GM12875 (cell line): ENCODE results near the gene HEXD.

Source experiments
- H3K4me3 ChIP-seq: one replicate; pipeline ENCODE4 v1.5.1; 2011; ENCODE audit warnings: low read depth, low read length, control low read depth
- CTCF ChIP-seq: IDR thresholded peaks from 2 replicates; pipeline ENCODE4 v1.5.1; 2011; ENCODE audit warnings: low read depth, mild to moderate bottlenecking, control low read depth, inconsistent platforms, low read length, moderate library complexity, borderline replicate concordance; ENCODE audit not compliant: insufficient read depth

The HEXD gene

GRCh38 chr17:82444941-82445521 lies 26.9 kb downstream of the HEXD start:
- no peak overlapping the region for H3K4me3 ChIP-seq
- no peak for TF ChIP-seq CTCF

DNA sequence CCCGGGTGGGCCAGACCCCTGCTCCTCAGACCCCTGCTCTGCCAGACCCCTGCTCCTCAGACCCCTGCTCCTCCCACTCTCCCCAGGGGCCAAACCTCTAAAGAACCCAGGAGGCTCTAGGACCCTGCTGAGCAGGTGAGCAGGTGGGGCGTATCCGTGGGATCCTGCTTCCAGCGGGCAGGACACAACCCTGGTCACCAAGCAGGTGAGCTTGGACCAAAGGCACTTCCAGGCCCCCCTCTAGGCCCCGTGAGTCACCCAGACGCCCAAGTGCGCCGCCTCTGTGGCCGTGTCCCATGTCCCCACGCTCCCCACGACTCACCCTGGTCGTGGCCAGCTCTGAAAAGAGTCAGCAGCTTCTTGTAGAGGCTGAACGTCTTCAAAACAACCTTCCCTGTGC lies 27.4 kb downstream of the HEXD start:
- H3K4me3 ChIP-seq = no peak overlapping the region
- TF ChIP-seq CTCF = no peak

DNA sequence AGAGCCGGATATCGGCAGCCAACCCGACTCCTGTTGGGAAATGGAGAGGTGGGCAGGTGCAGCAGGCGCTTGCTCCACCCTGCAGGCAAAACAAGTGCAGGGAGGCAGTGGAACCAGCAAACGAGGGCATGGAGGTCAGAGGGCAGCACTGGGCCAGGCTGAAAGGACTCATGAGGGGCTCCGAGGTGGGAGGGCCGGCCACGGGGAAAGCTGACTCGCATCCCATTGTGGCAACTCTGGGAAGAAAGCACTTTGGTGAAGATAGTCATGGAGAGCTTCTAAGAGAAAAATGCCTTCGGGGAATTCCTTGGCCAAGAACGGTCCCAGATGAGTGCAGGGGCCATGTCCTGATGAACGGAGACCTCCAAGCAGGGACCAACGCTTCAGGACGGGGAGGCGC lies 28.0 kb downstream of the HEXD start:
- H3K4me3 ChIP-seq = no peak overlapping the region
- TF ChIP-seq CTCF = no peak

- H3K4me3 ChIP-seq = no peak overlapping the region
- TF ChIP-seq CTCF = no peak
Measured at GRCh38 chr17:82446649-82447048, 28.5 kb downstream of the HEXD start.

DNA sequence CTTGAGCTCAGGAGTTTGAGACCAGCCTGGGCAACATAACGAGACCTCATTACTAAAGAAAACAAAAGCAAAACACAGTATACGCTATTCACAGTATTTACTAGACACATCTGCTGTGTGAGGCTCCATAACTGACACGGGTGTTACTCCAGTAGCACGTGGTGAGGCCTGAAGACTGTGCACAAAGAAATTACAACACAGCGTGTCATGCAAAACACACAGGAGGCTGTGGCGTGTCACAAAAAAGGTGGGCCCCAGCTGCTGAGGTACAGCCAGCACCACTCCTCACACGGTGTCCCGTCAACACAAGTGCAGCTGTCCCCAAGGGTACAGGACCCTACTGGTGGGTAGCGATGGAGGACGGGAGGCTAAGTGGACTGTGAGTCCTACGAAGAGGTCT lies 29.7 kb downstream of the HEXD start:
- H3K4me3 ChIP-seq = no peak overlapping the region
- TF ChIP-seq CTCF = no peak

GRCh38 chr17:82449131-82449882 lies 31.2 kb downstream of the HEXD start:
- no peak for TF ChIP-seq CTCF
- H3K4me3 ChIP-seq = peak overlapping the region; percentile 79

DNA sequence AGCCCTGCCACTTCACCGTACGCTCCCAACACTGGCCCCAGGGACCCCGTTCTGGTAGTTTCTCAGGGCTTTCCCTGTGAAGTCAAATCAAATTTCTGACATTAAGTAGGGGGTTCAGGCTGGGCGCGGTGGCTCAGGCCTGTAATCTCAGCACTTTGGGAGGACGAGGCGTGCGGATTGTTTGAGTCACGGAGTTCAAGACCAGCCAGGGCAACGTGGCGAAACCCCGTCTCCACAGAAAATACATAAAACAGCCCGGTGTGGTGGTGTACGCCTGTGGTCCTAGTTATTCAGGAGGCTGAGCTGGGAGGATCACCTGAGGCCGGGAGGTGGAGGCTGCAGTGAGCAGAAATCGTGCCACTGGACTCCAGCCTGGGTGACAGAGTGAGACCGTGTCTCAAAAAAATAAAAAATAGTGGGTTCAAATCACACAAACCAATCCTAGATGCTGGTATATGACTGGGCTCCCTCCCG lies 31.8 kb downstream of the HEXD start:
- no peak for TF ChIP-seq CTCF
- peak overlapping the region; percentile 79 for H3K4me3 ChIP-seq
